ENCODE results near the gene MYL3. TPM values are rescaled to one million over a fixed set of nuclear protein-coding genes. Genes with fewer than 3 reads are reported as not detected.

MYL3 gene
- total and polyA plus RNA-seq, 2 of the 4 experiments (the other 2 are of a cell fraction) = 0.09 TPM; not detected in 1

GRCh38 chr3:46833346-46834300, 29.6 kb downstream of the MYL3 start:
- no peak overlapping the region for H2BK120ac ChIP-seq (ENCODE audit: low read depth, low read length)
- peaks cover 26% of the 10 kb centered on the region for H3K27me3 ChIP-seq (ENCODE audit: control insufficient read depth, insufficient read depth, low read length)
- H3K36me3 ChIP-seq (ENCODE audit: control insufficient read depth, insufficient read depth, low read length) = no peaks in the 10 kb centered on the region
- intact Hi-C loops (cut with micrococcal nuclease) = no loop called here
- 91% methylated on average over 13 of the region's 65 CpGs; no CpG with 5 or more reads in 1 of the 2 experiments for WGBS, 2 experiments (ENCODE audit: extremely low coverage in 2 of 2, insufficient read length in 1 of 2)
- H3K23ac ChIP-seq (ENCODE audit: low read depth, low read length) = no peak overlapping the region
- H3K9me1 ChIP-seq (ENCODE audit: insufficient read depth, low read length) = no peaks in the 10 kb centered on the region
- no peak overlapping the region for H3K9ac ChIP-seq (ENCODE audit: low read depth, low read length)
- no peak overlapping the region for H2BK20ac ChIP-seq (ENCODE audit: low read depth, low read length)
- H3K27ac ChIP-seq (ENCODE audit: insufficient read depth, low read length) = no peak overlapping the region
- no peak overlapping the region for H3K56ac ChIP-seq (ENCODE audit: extremely low read depth, insufficient read depth, low read length)
- no peak for ATAC-seq (ENCODE audit: low read depth)
- no peaks in the 10 kb centered on the region for H3K4me1 ChIP-seq (ENCODE audit: control insufficient read depth, insufficient read depth, low read length)
- H3K18ac ChIP-seq (ENCODE audit: low read depth, low read length) = no peak overlapping the region
- H2AFZ ChIP-seq (replicated peaks; ENCODE audit: low read length, poor library complexity) = no peak overlapping the region
- ChIA-PET POLR2A (ENCODE audit: unreplicated experiment) (no interaction called here), CTCF (no interaction called here)
- in situ Hi-C loops (cut with MboI; ENCODE audit: low sequenced_read_pairs) = no loop called here
- H3K14ac ChIP-seq (replicated peaks; ENCODE audit: low read depth, low read length) = no peak overlapping the region
- TF ChIP-seq CEBPB (IDR thresholded peaks at IDR 0.05; ENCODE audit: low read depth, low read length) = no peak
- TF ChIP-seq POLR2A (IDR thresholded peaks at IDR 0.05; ENCODE audit: low read depth, low read length) = no peak
- TF ChIP-seq SMC3 (IDR thresholded peaks at IDR 0.05; ENCODE audit: low read depth, low read length) = no peak
- TF ChIP-seq CTCF (conservative IDR thresholded peaks at IDR 0.05; ENCODE audit: low read depth, low read length) = no peak
- TF ChIP-seq RFX5 (IDR thresholded peaks at IDR 0.05; ENCODE audit: low read depth, low read length) = no peak
- no peak for TF ChIP-seq RAD21 (IDR thresholded peaks at IDR 0.05; ENCODE audit: low read length)
- no peak overlapping the region for H3K4me2 ChIP-seq (ENCODE audit: low read depth, low read length)
- H4K5ac ChIP-seq (ENCODE audit: low read depth, low read length) = no peak overlapping the region
- H4K91ac ChIP-seq (ENCODE audit: insufficient read depth, low read depth, low read length) = no peak overlapping the region
- H3K9me3 ChIP-seq (ENCODE audit: control insufficient read depth, insufficient read depth, low read length) = peaks cover 6% of the 10 kb centered on the region
- no TSS peak for BruUV-seq (replicated peaks)
- H2AK5ac ChIP-seq (ENCODE audit: low read depth, low read length) = no peak overlapping the region
- dilution Hi-C loops (cut with HindIII; ENCODE audit: low sequenced_read_pairs, unreplicated experiment) = no loop called here
- no peaks in the 10 kb centered on the region for H4K20me1 ChIP-seq (ENCODE audit: insufficient read depth, low read length)
- no peak overlapping the region for H2AK9ac ChIP-seq (replicated peaks; ENCODE audit: low read depth, low read length, poor library complexity)
- H3K4ac ChIP-seq (ENCODE audit: low read depth, low read length) = no peak overlapping the region
- no peak for DNase-seq
- no peak overlapping the region for H2BK5ac ChIP-seq (ENCODE audit: low read depth, low read length, poor library complexity, severe bottlenecking)
- H2BK15ac ChIP-seq (ENCODE audit: low read depth, low read length) = no peak overlapping the region
- H3K79me1 ChIP-seq (ENCODE audit: low read depth in 1 of 2, low read length in 2 of 2) = no peaks in the 10 kb centered on the region
- no peak overlapping the region for H3K4me3 ChIP-seq (ENCODE audit: insufficient read depth, low read depth, low read length)
- no peak overlapping the region for H4K8ac ChIP-seq (ENCODE audit: low read depth in 2 of 2, low read length in 2 of 2)
